ENCODE results near the gene STX11. TPM values are rescaled to one million over a fixed set of nuclear protein-coding genes. Genes with fewer than 3 reads are reported as not detected.

The STX11 gene
- total RNA-seq, 1 experiment from 2014 or later, result 1.3 TPM

DNA sequence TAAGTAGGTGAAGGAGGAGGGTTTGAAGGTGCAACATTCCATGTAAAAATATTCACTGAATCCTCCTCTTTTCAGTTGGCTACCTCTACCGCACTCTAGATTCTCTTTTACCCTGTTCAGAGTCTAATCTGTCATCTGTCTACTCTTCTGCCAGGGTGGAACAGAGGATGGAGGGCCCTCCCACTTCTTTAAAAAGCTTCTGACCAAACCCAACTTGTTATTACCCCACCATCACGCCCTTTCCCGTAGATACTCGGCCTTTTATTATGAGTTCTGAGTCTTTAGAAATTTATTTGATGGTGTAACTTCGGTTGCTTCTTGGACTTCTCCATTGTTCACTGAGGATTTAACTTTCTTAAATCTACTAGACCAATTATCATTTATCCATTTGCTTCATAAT, 11.7 kb downstream of the STX11 start:
- BruUV-seq (replicated peaks), result no TSS peak

DNA sequence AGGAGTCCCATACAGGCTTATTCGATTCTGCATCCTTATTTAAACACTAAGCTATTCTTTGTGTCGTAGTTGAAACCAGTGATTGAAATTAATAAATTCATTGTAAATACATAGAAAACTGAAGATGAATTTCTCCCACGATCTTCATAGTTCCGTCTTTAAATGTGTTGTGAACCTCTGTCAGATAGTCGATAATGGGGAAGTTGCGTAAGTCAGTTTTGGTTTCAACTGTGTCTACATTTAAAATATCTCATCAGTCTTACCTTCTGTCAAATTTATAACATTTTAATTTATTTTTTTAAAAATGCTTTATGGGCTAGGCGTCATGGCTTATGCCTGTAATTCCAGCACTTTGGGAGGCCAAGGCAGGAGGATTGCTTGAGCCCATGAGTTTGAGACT, 12.7 kb downstream of the STX11 start:
- Histone ChIP-seq H3K4me3 (ENCODE audit: low read depth, low read length) (no peak overlapping the region), H3K27me3 (replicated peaks; ENCODE audit: control insufficient read depth, insufficient read depth, low read length) (no peaks in the 10 kb centered on the region), H3K9me3 (no peaks in the 10 kb centered on the region), H3K36me3 (ENCODE audit: control insufficient read depth, insufficient read depth, low read length) (no peaks in the 10 kb centered on the region), H3K4me1 (peaks cover 16% of the 10 kb centered on the region; the same call in 1 of the 2 replicates)
- ChIA-PET CTCF (no interaction called here), POLR2A (no interaction called here)
- Mint-ChIP-seq H3K27ac (ENCODE audit: unreplicated experiment) (no peak overlapping the region), H3K4me1 (ENCODE audit: low read depth, unreplicated experiment) (peaks cover 17% of the 10 kb centered on the region), H3K9me3 (ENCODE audit: unreplicated experiment) (no peaks in the 10 kb centered on the region), H3K36me3 (ENCODE audit: insufficient read depth, unreplicated experiment) (peaks cover 6% of the 10 kb centered on the region), H3K27me3 (ENCODE audit: insufficient read depth, unreplicated experiment) (no peaks in the 10 kb centered on the region), H3K4me3 (ENCODE audit: unreplicated experiment) (no peak overlapping the region)
- no peak for DNase-seq
- TF ChIP-seq, protein P1, sequence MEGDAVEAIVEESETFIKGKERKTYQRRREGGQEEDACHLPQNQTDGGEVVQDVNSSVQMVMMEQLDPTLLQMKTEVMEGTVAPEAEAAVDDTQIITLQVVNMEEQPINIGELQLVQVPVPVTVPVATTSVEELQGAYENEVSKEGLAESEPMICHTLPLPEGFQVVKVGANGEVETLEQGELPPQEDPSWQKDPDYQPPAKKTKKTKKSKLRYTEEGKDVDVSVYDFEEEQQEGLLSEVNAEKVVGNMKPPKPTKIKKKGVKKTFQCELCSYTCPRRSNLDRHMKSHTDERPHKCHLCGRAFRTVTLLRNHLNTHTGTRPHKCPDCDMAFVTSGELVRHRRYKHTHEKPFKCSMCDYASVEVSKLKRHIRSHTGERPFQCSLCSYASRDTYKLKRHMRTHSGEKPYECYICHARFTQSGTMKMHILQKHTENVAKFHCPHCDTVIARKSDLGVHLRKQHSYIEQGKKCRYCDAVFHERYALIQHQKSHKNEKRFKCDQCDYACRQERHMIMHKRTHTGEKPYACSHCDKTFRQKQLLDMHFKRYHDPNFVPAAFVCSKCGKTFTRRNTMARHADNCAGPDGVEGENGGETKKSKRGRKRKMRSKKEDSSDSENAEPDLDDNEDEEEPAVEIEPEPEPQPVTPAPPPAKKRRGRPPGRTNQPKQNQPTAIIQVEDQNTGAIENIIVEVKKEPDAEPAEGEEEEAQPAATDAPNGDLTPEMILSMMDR (IDR thresholded peaks at IDR 0.05; ENCODE audit: insufficient read depth in 1 of 2, low read depth in 1 of 2, low read length in 1 of 2, severe bottlenecking in 1 of 2, unreplicated experiment in 1 of 2), result no peak
- BruUV-seq (replicated peaks), result no TSS peak
- intact Hi-C loops (cut with micrococcal nuclease; ENCODE audit: unreplicated experiment), result no loop called here

More for the DNA sequence above, 11.7 kb downstream of the STX11 start:
- H3K36me3 Mint-ChIP-seq (ENCODE audit: insufficient read depth, unreplicated experiment), result peaks cover 6% of the 10 kb centered on the region
- peaks cover 27% of the 10 kb centered on the region for H3K4me1 Mint-ChIP-seq (ENCODE audit: low read depth, unreplicated experiment)
- no peaks in the 10 kb centered on the region for H3K9me3 ChIP-seq
- POLR2A ChIA-PET, result no interaction called here
- no peaks in the 10 kb centered on the region for H3K9me3 Mint-ChIP-seq (ENCODE audit: unreplicated experiment)
- DNase-seq, result no peak
- H3K27me3 Mint-ChIP-seq (ENCODE audit: insufficient read depth, unreplicated experiment), result no peaks in the 10 kb centered on the region
- no peak overlapping the region for H3K4me3 ChIP-seq (ENCODE audit: low read depth, low read length)
- CTCF ChIA-PET, result no interaction called here
- no peak overlapping the region for H3K27ac Mint-ChIP-seq (ENCODE audit: unreplicated experiment)
- H3K4me3 Mint-ChIP-seq (ENCODE audit: unreplicated experiment), result no peak overlapping the region
- no peaks in the 10 kb centered on the region for H3K36me3 ChIP-seq (ENCODE audit: control insufficient read depth, insufficient read depth, low read length)
- H3K4me1 ChIP-seq, result peaks cover 23% of the 10 kb centered on the region; the same call in 1 of the 2 replicates
- intact Hi-C loops (cut with micrococcal nuclease; ENCODE audit: unreplicated experiment), result no loop called here
- no peaks in the 10 kb centered on the region for H3K27me3 ChIP-seq (replicated peaks; ENCODE audit: control insufficient read depth, insufficient read depth, low read length)
- TF ChIP-seq, protein P1 (IDR thresholded peaks at IDR 0.05; ENCODE audit: insufficient read depth in 1 of 2, low read depth in 1 of 2, low read length in 1 of 2, severe bottlenecking in 1 of 2, unreplicated experiment in 1 of 2), result no peak

DNA sequence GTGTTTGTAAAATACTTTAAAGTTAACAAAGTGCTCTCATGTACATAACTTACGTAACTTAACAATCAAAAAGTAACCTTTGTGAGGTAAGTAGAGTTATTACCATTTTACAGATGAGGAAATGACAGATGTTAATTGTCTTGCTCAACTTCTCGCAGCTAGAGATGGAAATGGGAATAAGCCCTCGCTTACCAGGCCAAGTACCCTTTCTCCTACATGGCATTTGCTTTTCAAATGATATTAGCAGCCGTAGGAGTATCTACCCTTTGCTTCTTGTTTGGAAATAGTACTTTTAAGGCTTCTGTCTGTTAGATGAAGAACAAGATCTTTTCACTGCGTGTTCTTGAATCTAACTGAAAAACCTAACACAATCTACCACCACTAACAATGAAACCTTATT, 15.5 kb downstream of the STX11 start:
- Histone ChIP-seq H3K9me3 (no peaks in the 10 kb centered on the region), H3K27me3 (replicated peaks; ENCODE audit: control insufficient read depth, insufficient read depth, low read length) (no peaks in the 10 kb centered on the region), H3K4me3 (ENCODE audit: low read depth, low read length) (no peak overlapping the region), H3K36me3 (ENCODE audit: control insufficient read depth, insufficient read depth, low read length) (no peaks in the 10 kb centered on the region), H3K4me1 (no peaks in the 10 kb centered on the region)
- intact Hi-C loops (cut with micrococcal nuclease; ENCODE audit: unreplicated experiment), result no loop called here
- H3K27me3 Mint-ChIP-seq (ENCODE audit: insufficient read depth, unreplicated experiment), result no peaks in the 10 kb centered on the region
- no TSS peak for BruUV-seq (replicated peaks)
- POLR2A ChIA-PET, result interaction anchor here (0.6 kb wide), 1 partner anchor 45 kb away, joined by 3 read pairs; no protein-coding TSS in a partner anchor
- H3K4me1 Mint-ChIP-seq (ENCODE audit: low read depth, unreplicated experiment), result no peaks in the 10 kb centered on the region
- H3K27ac Mint-ChIP-seq (ENCODE audit: unreplicated experiment), result no peak overlapping the region
- no peaks in the 10 kb centered on the region for H3K36me3 Mint-ChIP-seq (ENCODE audit: insufficient read depth, unreplicated experiment)
- CTCF ChIA-PET, result no interaction called here
- TF ChIP-seq, protein P1 (IDR thresholded peaks at IDR 0.05; ENCODE audit: insufficient read depth in 1 of 2, low read depth in 1 of 2, low read length in 1 of 2, severe bottlenecking in 1 of 2, unreplicated experiment in 1 of 2), result no peak
- H3K4me3 Mint-ChIP-seq (ENCODE audit: unreplicated experiment), result no peak overlapping the region
- no peak for DNase-seq
- peaks cover 9% of the 10 kb centered on the region for H3K9me3 Mint-ChIP-seq (ENCODE audit: unreplicated experiment)

Data from Caco-2 (cell line).